Esophagus muscularis mucosa (tissue), 4 donors: ENCODE data around the gene SRD5A1. TPM values are rescaled to one million over a fixed set of nuclear protein-coding genes. Genes with fewer than 3 reads are reported as not detected.
"Not testable (repeated sequence)": the region's sequence is repeated elsewhere in the genome, so short reads cannot be mapped to it uniquely, and the experiment has no call there.

Source experiments
- DNase-seq: peaks from one replicate; pipeline ENCODE4 v3.0.0-alpha.2; 2017; ENCODE audit errors: extremely low spot score
- H3K27ac ChIP-seq, 4 donors: fragments of 200-600 bp; sonication (generic); replicated peaks in 1 of 4; 1 replicate in 3 of 4; 2 replicates in 1 of 4; pipeline ENCODE4 v1.5.1; 2016 to 2019; ENCODE audit warnings: mild to moderate bottlenecking in 1 of 4
- H3K27me3 ChIP-seq, 4 donors: fragments of 200-600 bp; sonication (generic); one replicate each; pipeline versions ENCODE4 v1.5.1 to v1.6.0; 2016 to 2019
- H3K36me3 ChIP-seq, 4 donors: fragments of 200-600 bp; sonication (generic); one replicate each; pipeline ENCODE4 v1.5.1; 2016 to 2019
- H3K4me1 ChIP-seq, 4 donors: fragments of 200-600 bp; sonication (generic); one replicate each; pipeline ENCODE4 v1.5.1; 2016 to 2019
- H3K4me3 ChIP-seq, 4 donors: fragments of 200-600 bp; sonication (generic); 1 replicate in 2 of 4; 2 replicates in 2 of 4; pipeline ENCODE4 v1.5.1; 2016 to 2019; ENCODE audit warnings: mild to moderate bottlenecking in 4 of 4, moderate library complexity in 1 of 4
- H3K9me3 ChIP-seq, 4 donors: fragments of 200-600 bp; sonication (generic); 1 replicate in 3 of 4; 2 replicates in 1 of 4; pipeline ENCODE4 v1.5.1; 2016 to 2019
- CTCF ChIP-seq, 3 experiments: fragments of 200-600 bp in 2 of 3; fragments of 450-650 bp in 1 of 3; sonication (generic) in 2 of 3; IDR thresholded peaks; one replicate each; pipeline ENCODE4 v1.5.1; 2017 to 2019; ENCODE audit warnings: antibody characterized with exemption in 3 of 3, mild to moderate bottlenecking in 2 of 3, moderate library complexity in 1 of 3
- EP300 ChIP-seq: sonication (generic); formaldehyde crosslinking; IDR thresholded peaks from one replicate; pipeline ENCODE4 v1.6.1; 2017; ENCODE audit warnings: antibody characterized with exemption
- POLR2A ChIP-seq: fragments of 450-650 bp; IDR thresholded peaks from one replicate; pipeline ENCODE4 v1.6.1; 2017; ENCODE audit warnings: antibody characterized with exemption, moderate library complexity, mild to moderate bottlenecking, low read depth
- POLR2AphosphoS5 ChIP-seq, 2 donors: sonication (generic); formaldehyde crosslinking; IDR thresholded peaks; one replicate each; pipeline ENCODE4 v1.6.1; 2017; ENCODE audit warnings: antibody characterized with exemption in 2 of 2
- whole genome bisulfite sequencing: methylation state at CpG from one replicate; pipeline ENCODE4 v1.1.5; 2018; 5-methylcytosine and 5-hydroxymethylcytosine counted together
- intact Hi-C: fragments of 100-400 bp; cut with DNase I; formaldehyde crosslinking; loops from one replicate; pipeline ENCODE4 v1.15.1; 2023
- total RNA-seq, 4 donors: library from RNA; depleted of rRNA; stranded (reverse); fragments of >200 nt; gene quantifications; one replicate each; pipeline versions ENCODE4 v1.1.0 to v1.2.1, GENCODE V29; 2016

Gene SRD5A1
- total RNA-seq, 4 donors from 2014 or later = 2.2 to 10.3 (median 4.6) TPM

DNA sequence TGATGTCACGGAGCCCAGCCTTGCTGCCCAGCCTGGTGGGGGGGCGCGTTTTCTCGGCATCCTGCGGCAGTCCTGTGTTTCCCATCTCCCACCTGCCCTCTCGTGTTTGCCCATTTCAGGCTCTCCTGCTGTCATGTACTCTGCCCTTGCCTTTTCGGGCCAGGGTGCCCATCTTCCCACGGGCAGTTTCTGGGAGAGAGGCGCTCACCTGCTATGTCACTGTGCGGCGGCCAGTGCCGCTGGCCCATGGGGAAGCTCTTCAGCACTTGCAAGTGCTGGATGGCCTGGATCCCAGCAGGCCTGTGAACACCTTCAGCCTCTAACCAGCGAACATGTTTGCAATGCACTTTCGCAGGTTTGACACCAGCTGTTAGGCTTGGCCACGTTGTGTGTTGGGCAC, 33.5 kb downstream of the SRD5A1 start:
- WGBS = 98% methylated on average over 11 of the region's 15 CpGs
- DNase-seq = no peak
- no peaks in the 10 kb centered on the region for H3K9me3 ChIP-seq
- no peaks in the 10 kb centered on the region for H3K27me3 ChIP-seq
- no peaks in the 10 kb centered on the region for H3K4me1 ChIP-seq
- H3K27ac ChIP-seq = no peak overlapping the region
- no peak overlapping the region for H3K4me3 ChIP-seq
- no peak for TF ChIP-seq POLR2A
- TF ChIP-seq CTCF (IDR thresholded peaks at IDR 0.05) = no peak
- TF ChIP-seq POLR2AphosphoS5 (IDR thresholded peaks at IDR 0.05) = no peak
- no peak for TF ChIP-seq EP300
- peaks cover 4 to 44% (median 17%) of the 10 kb centered on the region in 4 donors for H3K36me3 ChIP-seq
- intact Hi-C loops = no loop called here

DNA sequence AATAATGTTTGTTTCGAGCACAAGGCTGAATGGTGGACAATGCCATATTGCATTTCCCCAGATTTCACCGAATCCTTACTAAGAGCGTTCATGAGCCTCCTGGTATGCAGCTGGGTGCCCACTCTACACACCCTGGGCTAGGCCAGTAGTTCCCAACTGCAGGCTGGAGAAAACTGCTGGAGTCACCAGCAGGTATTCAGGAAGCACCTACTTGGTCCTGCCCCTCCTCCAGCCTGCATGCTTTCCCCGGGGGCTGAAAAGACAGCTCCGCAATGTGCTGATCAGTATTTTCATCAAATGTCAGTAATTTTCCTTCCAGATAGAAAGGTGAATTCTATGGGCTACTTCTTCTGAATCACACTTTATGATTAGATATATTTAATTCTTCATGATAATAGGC, 34.4 kb downstream of the SRD5A1 start:
- intact Hi-C loops = no loop called here
- no peak for TF ChIP-seq EP300
- no peak for TF ChIP-seq POLR2AphosphoS5 (IDR thresholded peaks at IDR 0.05)
- H3K4me1 ChIP-seq = no peaks in the 10 kb centered on the region
- 97% methylated on average over 5 of the region's 5 CpGs for WGBS
- no peaks in the 10 kb centered on the region for H3K27me3 ChIP-seq
- H3K27ac ChIP-seq = no peak overlapping the region
- H3K36me3 ChIP-seq = peaks cover 4 to 44% (median 16%) of the 10 kb centered on the region in 4 donors
- DNase-seq = no peak
- H3K4me3 ChIP-seq = no peak overlapping the region
- no peaks in the 10 kb centered on the region for H3K9me3 ChIP-seq

GRCh38 chr5:6668717-6669116, 35.5 kb downstream of the SRD5A1 start:
- H3K4me3 ChIP-seq, H3K9me3 ChIP-seq, H3K4me1 ChIP-seq, H3K27me3 ChIP-seq, H3K27ac ChIP-seq, DNase-seq, intact Hi-C loops: not testable (repeated sequence)
- H3K36me3 ChIP-seq = peaks cover 4 to 36% (median 9%) of the 10 kb centered on the region in 4 donors
- WGBS = 86% methylated on average over 9 of the region's 9 CpGs

GRCh38 chr5:6673031-6673430, 39.8 kb downstream of the SRD5A1 start:
- DNase-seq = no peak
- intact Hi-C loops = no loop called here
- H3K4me1 ChIP-seq = no peaks in the 10 kb centered on the region
- no peak for TF ChIP-seq CTCF (IDR thresholded peaks at IDR 0.05)
- peaks cover 0 to 14% (median 8%) of the 10 kb centered on the region in 4 donors for H3K36me3 ChIP-seq
- H3K9me3 ChIP-seq = no peaks in the 10 kb centered on the region
- no peak overlapping the region for H3K4me3 ChIP-seq
- no peaks in the 10 kb centered on the region for H3K27me3 ChIP-seq
- WGBS = 70% methylated on average over 5 of the region's 5 CpGs
- H3K27ac ChIP-seq = no peak overlapping the region

- WGBS = 97% methylated on average over 1 of the region's 1 CpG
- no peaks in the 10 kb centered on the region for H3K27me3 ChIP-seq
- intact Hi-C loops = no loop called here
These were observed 40.7 kb downstream of the SRD5A1 start for GRCh38 chr5:6673963-6674362.

More at GRCh38 chr5:6673963-6674362, 40.7 kb downstream of the SRD5A1 start:
- no peak for DNase-seq
- Histone ChIP-seq H3K9me3 (no peaks in the 10 kb centered on the region), H3K4me3 (no peak overlapping the region), H3K4me1 (no peaks in the 10 kb centered on the region), H3K27ac (no peak overlapping the region), H3K36me3 (peaks cover 0 to 11% (median 5%) of the 10 kb centered on the region in 4 donors)
- TF ChIP-seq CTCF (IDR thresholded peaks at IDR 0.05) (no peak), POLR2AphosphoS5 (IDR thresholded peaks at IDR 0.05) (no peak), EP300 (no peak)
